DMS79 (cell line): ENCODE results near the gene ERGIC3.

Source experiments
- DNase-seq: peaks from one replicate; lab custom pipeline; 2025; lab: John Stamatoyannopoulos, UW

The ERGIC3 gene

GRCh38 chr20:35541783-35542662 lies at the start of gene ERGIC3:
Gene ERGIC3, plus strand, starts transcription at chr20:35542078. Its CDS starts 20 bp downstream, at chr20:35542098.
- DNase-seq: peak; percentile 89

GRCh38 chr20:35492352-35492751 lies 49.5 kb upstream of the ERGIC3 start:
- DNase-seq: no peak

- no peak for DNase-seq
These were observed 45.4 kb upstream of the ERGIC3 start for GRCh38 chr20:35496481-35496880.

- DNase-seq: no peak
These were observed 44.6 kb upstream of the ERGIC3 start for GRCh38 chr20:35497320-35497719.

- no peak for DNase-seq
These were observed 44.1 kb upstream of the ERGIC3 start for GRCh38 chr20:35497780-35498189.

- no peak for DNase-seq
These were observed 42.6 kb upstream of the ERGIC3 start for GRCh38 chr20:35499271-35499670.

- no peak for DNase-seq
These were observed 39.5 kb upstream of the ERGIC3 start for GRCh38 chr20:35502352-35502751.

- DNase-seq: no peak
These were observed 38.6 kb upstream of the ERGIC3 start for GRCh38 chr20:35503281-35503680.

- peak; percentile 15 for DNase-seq
These were observed 37.9 kb upstream of the ERGIC3 start for GRCh38 chr20:35503841-35504561.

- no peak for DNase-seq
These were observed 37.1 kb upstream of the ERGIC3 start for GRCh38 chr20:35504751-35505150.

- no peak for DNase-seq
These were observed 35.7 kb upstream of the ERGIC3 start for GRCh38 chr20:35506179-35506578.

GRCh38 chr20:35506872-35507638 lies 34.8 kb upstream of the ERGIC3 start:
- DNase-seq: no peak

GRCh38 chr20:35508493-35509218 lies 33.2 kb upstream of the ERGIC3 start:
- DNase-seq: no peak

- no peak for DNase-seq
These were observed 30.7 kb upstream of the ERGIC3 start for GRCh38 chr20:35510951-35511735.

GRCh38 chr20:35511814-35512420 lies 30.0 kb upstream of the ERGIC3 start:
- no peak for DNase-seq

- no peak for DNase-seq
These were observed 27.4 kb upstream of the ERGIC3 start for GRCh38 chr20:35514371-35514932.

- no peak for DNase-seq
These were observed 26.5 kb upstream of the ERGIC3 start for GRCh38 chr20:35515341-35515740.

- no peak for DNase-seq
These were observed 25.8 kb upstream of the ERGIC3 start for GRCh38 chr20:35515949-35516645.

- no peak for DNase-seq
These were observed 24.8 kb upstream of the ERGIC3 start for GRCh38 chr20:35517125-35517524.
